Tibial nerve (tissue), 4 donors: ENCODE measurements around the gene KRTAP15-1. TPM values are rescaled to one million over a fixed set of nuclear protein-coding genes. Genes with fewer than 3 reads are reported as not detected.

Experiments
- DNase-seq, 2 donors: peaks; one replicate each; pipeline ENCODE4 v3.0.0-alpha.2; 2019; ENCODE audit warnings: low spot score in 2 of 2
- H3K27ac ChIP-seq, 4 donors: fragments of 200-600 bp; sonication (generic) in 3 of 4; one replicate each; pipeline ENCODE4 v1.5.1; 2017 to 2019; ENCODE audit warnings: mild to moderate bottlenecking in 1 of 4
- H3K27me3 ChIP-seq, 2 donors: fragments of 200-600 bp; sonication (generic) in 1 of 2; one replicate each; pipeline versions ENCODE4 v1.5.1 to v1.6.0; 2017 to 2019
- H3K36me3 ChIP-seq, 3 donors: fragments of 200-600 bp; sonication (generic); one replicate each; pipeline ENCODE4 v1.5.1; 2018 to 2019
- H3K4me1 ChIP-seq, 4 donors: fragments of 200-600 bp; sonication (generic) in 3 of 4; one replicate each; pipeline ENCODE4 v1.5.1; 2017 to 2019
- H3K4me3 ChIP-seq, 4 donors: fragments of 200-600 bp; sonication (generic) in 3 of 4; one replicate each; pipeline ENCODE4 v1.5.1; 2017 to 2019; ENCODE audit warnings: mild to moderate bottlenecking in 1 of 4, moderate library complexity in 1 of 4
- H3K9me3 ChIP-seq, 4 donors: fragments of 200-600 bp; sonication (generic) in 3 of 4; one replicate each; pipeline ENCODE4 v1.5.1; 2017 to 2019
- EP300 ChIP-seq, 2 donors: sonication (generic); formaldehyde crosslinking; IDR thresholded peaks; one replicate each; pipeline ENCODE4 v1.6.1; 2017; ENCODE audit warnings: antibody characterized with exemption in 2 of 2, mild to moderate bottlenecking in 1 of 2
- POLR2A ChIP-seq, 2 donors: fragments of 450-650 bp; IDR thresholded peaks; one replicate each; pipeline ENCODE4 v1.6.1; 2017; ENCODE audit warnings: antibody characterized with exemption in 2 of 2, mild to moderate bottlenecking in 2 of 2, moderate library complexity in 2 of 2
- WGBS, 2 donors: methylation state at CpG; one replicate each; pipeline ENCODE4 v1.1.5; 2018; 5-methylcytosine and 5-hydroxymethylcytosine counted together
- total RNA-seq, 4 donors: library from RNA; depleted of rRNA; stranded (reverse); fragments of >200 nt; gene quantifications; one replicate each; pipeline ENCODE4 v1.1.0, GENCODE V29; 2016
- TF ChIP-seq, protein P1 (sequence below), 5 experiments: fragments of 200-600 bp in 3 of 5; fragments of 450-650 bp in 2 of 5; sonication (generic) in 3 of 5; IDR thresholded peaks; one replicate each; pipeline ENCODE4 v1.5.1; 2016 to 2019; ENCODE audit warnings: antibody characterized with exemption in 5 of 5, mild to moderate bottlenecking in 3 of 5, moderate library complexity in 2 of 5

KRTAP15-1 gene
- total RNA-seq, 4 donors from 2014 or later = not detected

GRCh38 chr21:30468900-30469714 lies 29.0 kb downstream of the KRTAP15-1 start:
- 56 to 60% methylated on average over 6 of the region's 6 CpGs for WGBS, 2 donors
- no peaks in the 10 kb centered on the region for H3K9me3 ChIP-seq
- H3K27me3 ChIP-seq = no peaks in the 10 kb centered on the region
- H3K36me3 ChIP-seq = no peaks in the 10 kb centered on the region
- no peaks in the 10 kb centered on the region for H3K4me1 ChIP-seq
- no peak overlapping the region for H3K4me3 ChIP-seq
- TF ChIP-seq, protein P1, sequence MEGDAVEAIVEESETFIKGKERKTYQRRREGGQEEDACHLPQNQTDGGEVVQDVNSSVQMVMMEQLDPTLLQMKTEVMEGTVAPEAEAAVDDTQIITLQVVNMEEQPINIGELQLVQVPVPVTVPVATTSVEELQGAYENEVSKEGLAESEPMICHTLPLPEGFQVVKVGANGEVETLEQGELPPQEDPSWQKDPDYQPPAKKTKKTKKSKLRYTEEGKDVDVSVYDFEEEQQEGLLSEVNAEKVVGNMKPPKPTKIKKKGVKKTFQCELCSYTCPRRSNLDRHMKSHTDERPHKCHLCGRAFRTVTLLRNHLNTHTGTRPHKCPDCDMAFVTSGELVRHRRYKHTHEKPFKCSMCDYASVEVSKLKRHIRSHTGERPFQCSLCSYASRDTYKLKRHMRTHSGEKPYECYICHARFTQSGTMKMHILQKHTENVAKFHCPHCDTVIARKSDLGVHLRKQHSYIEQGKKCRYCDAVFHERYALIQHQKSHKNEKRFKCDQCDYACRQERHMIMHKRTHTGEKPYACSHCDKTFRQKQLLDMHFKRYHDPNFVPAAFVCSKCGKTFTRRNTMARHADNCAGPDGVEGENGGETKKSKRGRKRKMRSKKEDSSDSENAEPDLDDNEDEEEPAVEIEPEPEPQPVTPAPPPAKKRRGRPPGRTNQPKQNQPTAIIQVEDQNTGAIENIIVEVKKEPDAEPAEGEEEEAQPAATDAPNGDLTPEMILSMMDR (IDR thresholded peaks at IDR 0.05) = no peak
- TF ChIP-seq EP300 (IDR thresholded peaks at IDR 0.05) (no peak), POLR2A (IDR thresholded peaks at IDR 0.05) (no peak)
- H3K27ac ChIP-seq = no peak overlapping the region
- no peak for DNase-seq

DNA sequence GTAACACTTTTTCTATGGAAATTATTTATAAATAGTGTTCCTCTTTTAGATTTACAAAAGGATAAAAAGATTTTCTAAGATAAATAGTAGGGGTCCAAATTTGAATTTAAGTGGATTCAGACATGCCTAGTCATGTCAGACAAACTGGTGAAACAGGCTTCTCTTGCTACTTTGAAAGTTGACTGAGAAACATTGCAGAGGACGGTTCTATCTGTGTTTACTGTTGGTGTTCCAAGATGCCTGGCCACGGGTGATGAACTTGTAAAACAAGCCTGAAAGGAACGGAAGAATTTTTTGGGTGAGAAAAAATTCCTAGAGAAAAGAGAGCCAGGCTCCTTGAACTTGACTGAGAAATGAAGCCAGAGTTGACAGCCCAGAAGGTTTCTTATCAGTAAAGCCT lies 37.9 kb downstream of the KRTAP15-1 start:
- WGBS, 2 donors = 48 to 69% methylated on average over 3 of the region's 3 CpGs
- no peaks in the 10 kb centered on the region for H3K36me3 ChIP-seq
- TF ChIP-seq EP300 (IDR thresholded peaks at IDR 0.05) = no peak
- TF ChIP-seq, protein P1 (IDR thresholded peaks at IDR 0.05) = no peak
- no peak for TF ChIP-seq POLR2A (IDR thresholded peaks at IDR 0.05)
- DNase-seq = no peak
- no peaks in the 10 kb centered on the region for H3K27me3 ChIP-seq
- no peaks in the 10 kb centered on the region for H3K4me1 ChIP-seq
- no peaks in the 10 kb centered on the region for H3K9me3 ChIP-seq
- H3K4me3 ChIP-seq = no peak overlapping the region
- no peak overlapping the region for H3K27ac ChIP-seq

DNA sequence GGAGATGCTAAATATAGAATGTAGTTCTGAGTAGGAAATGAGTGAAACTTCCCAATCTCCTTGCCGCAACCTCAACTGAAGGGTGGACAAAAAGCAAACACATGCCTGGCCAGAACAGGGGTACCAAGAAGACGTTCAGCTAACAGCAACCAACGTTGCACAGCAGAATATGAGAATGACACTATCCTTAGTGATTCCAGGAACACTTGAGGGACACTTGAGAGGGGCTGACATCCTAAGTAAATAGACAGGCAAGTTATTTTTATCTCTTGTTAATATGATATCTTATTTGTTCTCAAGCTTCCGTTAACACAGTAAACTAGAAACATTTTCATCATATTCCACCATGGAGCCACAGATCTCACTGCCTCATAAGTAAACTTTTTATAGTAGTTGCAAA lies 39.2 kb downstream of the KRTAP15-1 start:
- TF ChIP-seq POLR2A (IDR thresholded peaks at IDR 0.05) (no peak), EP300 (IDR thresholded peaks at IDR 0.05) (no peak)
- TF ChIP-seq, protein P1 (IDR thresholded peaks at IDR 0.05) = no peak
- WGBS, 2 donors = 71 to 77% methylated on average over 4 of the region's 4 CpGs
- Histone ChIP-seq H3K27me3 (no peaks in the 10 kb centered on the region), H3K4me1 (no peaks in the 10 kb centered on the region), H3K9me3 (no peaks in the 10 kb centered on the region), H3K36me3 (no peaks in the 10 kb centered on the region), H3K4me3 (no peak overlapping the region), H3K27ac (no peak overlapping the region)
- no peak for DNase-seq

DNA sequence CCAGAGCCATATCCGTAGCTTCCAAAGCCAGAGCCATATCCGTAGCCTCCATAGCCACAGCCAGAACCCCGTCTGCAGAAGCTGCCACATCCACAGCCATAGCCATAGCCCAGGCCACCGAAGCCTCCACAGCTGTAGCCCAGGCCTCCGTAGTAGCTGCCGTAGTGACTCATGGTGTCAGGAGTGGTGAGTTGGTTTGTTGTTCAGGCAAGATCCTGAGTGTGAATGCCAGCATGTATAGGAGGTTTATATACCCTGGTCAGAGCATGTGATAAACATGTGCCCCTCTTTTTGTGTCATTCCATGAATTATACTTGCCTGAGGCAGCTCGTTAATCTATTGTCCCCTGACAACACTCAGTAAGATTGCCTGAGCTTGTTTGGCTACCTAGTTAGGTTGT lies 40.1 kb downstream of the KRTAP15-1 start, which contains the start of gene KRTAP19-1:
Gene KRTAP19-1, minus strand, starts transcription at position 223 of the 400 bp plus-strand sequence. Its CDS starts 50 bp downstream, at position 173.
- Histone ChIP-seq H3K4me3 (no peak within 1 kb of the TSS), H3K27me3 (no peaks in the 10 kb centered on the region), H3K9me3 (peaks cover 0 to 2% (median 0%) of the 10 kb centered on the region in 4 donors), H3K4me1 (no peaks in the 10 kb centered on the region), H3K36me3 (no peaks in the 10 kb centered on the region), H3K27ac (no peak within 1 kb of the TSS)
- WGBS, 2 donors = 93 to 98% methylated on average over 7 of the region's 7 CpGs
- DNase-seq = no peak
- TF ChIP-seq EP300 (IDR thresholded peaks at IDR 0.05) (no peak), POLR2A (IDR thresholded peaks at IDR 0.05) (no peak)
- TF ChIP-seq, protein P1 (IDR thresholded peaks at IDR 0.05) = no peak

- Histone ChIP-seq H3K27me3 (no peaks in the 10 kb centered on the region), H3K4me3 (no peak overlapping the region), H3K36me3 (no peaks in the 10 kb centered on the region), H3K9me3 (peaks cover 0 to 14% (median 0%) of the 10 kb centered on the region in 4 donors), H3K27ac (no peak overlapping the region), H3K4me1 (no peaks in the 10 kb centered on the region)
- DNase-seq = no peak
- 41 to 42% methylated on average over 2 of the region's 2 CpGs for WGBS, 2 donors
- TF ChIP-seq EP300 (IDR thresholded peaks at IDR 0.05) (no peak), POLR2A (IDR thresholded peaks at IDR 0.05) (no peak)
- TF ChIP-seq, protein P1 (IDR thresholded peaks at IDR 0.05) = no peak
Observed at GRCh38 chr21:30482130-30482529, 42.1 kb downstream of the KRTAP15-1 start.
